ENCODE measurements around the gene VAV2. TPM values are rescaled to one million over a fixed set of nuclear protein-coding genes. Genes with fewer than 3 reads are reported as not detected.
A peak's percentile ranks its signal among the peaks of the same experiment; 100 is the strongest.

The VAV2 gene
- total RNA-seq, 6 experiments from 2014 or later: 17.6 to 24.5 (median 21.7) TPM

GRCh38 chr9:133784731-133785561, 207.2 kb downstream of the VAV2 start:
- peaks cover 4% of the 10 kb centered on the region for H3K27me3 Mint-ChIP-seq (ENCODE audit: insufficient read depth)
- no peak overlapping the region for H3K27ac Mint-ChIP-seq
- H3K36me3 Mint-ChIP-seq (ENCODE audit: low read depth): no peaks in the 10 kb centered on the region; the same call in 1 of the 2 replicates
- H3K9me3 Mint-ChIP-seq: no peaks in the 10 kb centered on the region
- H3K4me3 Mint-ChIP-seq: no peak overlapping the region
- DNase-seq: no peak
- no peak for TF ChIP-seq CTCF (IDR thresholded peaks at IDR 0.05)
- H3K4me1 Mint-ChIP-seq (ENCODE audit: low read depth): no peaks in the 10 kb centered on the region

GRCh38 chr9:133783331-133783731, 208.8 kb downstream of the VAV2 start:
- no peak for DNase-seq
- TF ChIP-seq CTCF (IDR thresholded peaks at IDR 0.05): no peak
- H3K9me3 Mint-ChIP-seq: no peaks in the 10 kb centered on the region
- H3K27ac Mint-ChIP-seq: no peak overlapping the region
- no peaks in the 10 kb centered on the region; the same call in 1 of the 2 replicates for H3K36me3 Mint-ChIP-seq (ENCODE audit: low read depth)
- H3K4me3 Mint-ChIP-seq: no peak overlapping the region
- H3K4me1 Mint-ChIP-seq (ENCODE audit: low read depth): no peaks in the 10 kb centered on the region
- H3K27me3 Mint-ChIP-seq (ENCODE audit: insufficient read depth): peaks cover 3% of the 10 kb centered on the region

GRCh38 chr9:133782157-133783130, 209.7 kb downstream of the VAV2 start:
- Mint-ChIP-seq H3K36me3 (ENCODE audit: low read depth) (no peaks in the 10 kb centered on the region; the same call in 1 of the 2 replicates), H3K4me3 (no peak overlapping the region), H3K4me1 (ENCODE audit: low read depth) (no peaks in the 10 kb centered on the region), H3K9me3 (no peaks in the 10 kb centered on the region), H3K27ac (no peak overlapping the region), H3K27me3 (ENCODE audit: insufficient read depth) (peaks cover 3% of the 10 kb centered on the region)
- TF ChIP-seq CTCF (IDR thresholded peaks at IDR 0.05): peak; percentile 90
- DNase-seq: peak; percentile 40

- DNase-seq: no peak
- Mint-ChIP-seq H3K36me3 (ENCODE audit: low read depth) (no peaks in the 10 kb centered on the region; the same call in 1 of the 2 replicates), H3K4me3 (no peak overlapping the region), H3K9me3 (no peaks in the 10 kb centered on the region), H3K27ac (no peak overlapping the region), H3K27me3 (ENCODE audit: insufficient read depth) (peaks cover 3% of the 10 kb centered on the region), H3K4me1 (ENCODE audit: low read depth) (no peaks in the 10 kb centered on the region)
- TF ChIP-seq CTCF (IDR thresholded peaks at IDR 0.05): no peak
Observed at GRCh38 chr9:133781828-133782135, 210.3 kb downstream of the VAV2 start.

GRCh38 chr9:133780962-133781827, 210.9 kb downstream of the VAV2 start:
- no peak for DNase-seq
- Mint-ChIP-seq H3K9me3 (no peaks in the 10 kb centered on the region), H3K4me3 (no peak overlapping the region), H3K27ac (no peak overlapping the region), H3K36me3 (ENCODE audit: low read depth) (no peaks in the 10 kb centered on the region; the same call in 1 of the 2 replicates), H3K27me3 (ENCODE audit: insufficient read depth) (peaks cover 3% of the 10 kb centered on the region), H3K4me1 (ENCODE audit: low read depth) (no peaks in the 10 kb centered on the region)
- TF ChIP-seq CTCF (IDR thresholded peaks at IDR 0.05): no peak
